Fibroblast of the aortic adventitia (primary cell): Measurements from ENCODE around the gene RAP1GAP2. TPM values are rescaled to one million over a fixed set of nuclear protein-coding genes. Genes with fewer than 3 reads are reported as not detected.

Experiments
- small RNA-seq: library from RNA; depleted of rRNA; stranded (forward); fragments of <200 nt; gene quantifications from one replicate; pipeline ENCODE3, GENCODE V24; 2012
- total RNA-seq: library from RNA; depleted of rRNA; stranded (reverse); fragments of >200 nt; gene quantifications from 2 replicates; pipeline ENCODE4 v1.2.3, GENCODE V29; 2012; ENCODE audit warnings: low replicate concordance

Gene RAP1GAP2
- total RNA-seq, 1 donor, result 5.0 TPM

Small RNAs within 50 kb of the gene (small RNA-seq; reads per million reads assigned to genes)
- not detected for gene MIR1253
- not detected for gene hsa-mir-1253

Other genes starting within 250 kb of the RAP1GAP2 start
- 81.0 and 131 TPM in 2 replicates for gene PAFAH1B1, start 202.8 kb upstream of the RAP1GAP2 start, total RNA-seq
- 17.1 and 39.1 TPM in 2 replicates for gene CLUH, start 84.7 kb upstream of the RAP1GAP2 start, total RNA-seq
- gene CCDC92B, start 46.8 kb upstream of the RAP1GAP2 start, total RNA-seq, result not detected in 2 replicates